NCI-H446 treated with DMSO at 0.1 percent for 48 hours (cell line): ENCODE measurements around the gene TOMM7.
"Not testable (repeated sequence)": the region's sequence is repeated elsewhere in the genome, so short reads cannot be mapped to it uniquely, and the experiment has no call there.

ENCODE experiments used
- DNase-seq: peaks from one replicate; lab custom pipeline; 2025; lab: John Stamatoyannopoulos, UW

Gene TOMM7

GRCh38 chr7:22853674-22854157, 31.1 kb upstream of the TOMM7 start:
- DNase-seq, result no peak

DNA sequence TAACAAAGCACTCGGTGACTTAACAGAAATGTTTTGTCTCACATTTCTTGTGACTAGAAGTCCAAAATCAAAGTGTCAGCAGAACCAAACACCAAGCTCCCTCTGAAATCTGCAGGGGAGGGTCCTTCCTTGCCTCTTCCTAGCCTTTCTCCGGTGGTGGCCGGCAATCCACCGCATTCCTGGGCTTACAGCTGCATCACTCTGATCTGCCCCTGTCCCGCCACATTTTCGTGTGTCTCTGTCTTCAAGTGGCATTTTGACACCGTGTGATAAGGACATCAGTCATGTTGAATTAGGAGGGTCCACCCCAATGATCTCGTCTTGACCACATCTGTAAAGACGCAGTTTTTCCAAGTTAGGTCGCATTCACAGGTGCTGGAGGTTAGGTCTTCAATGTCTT, 30.5 kb upstream of the TOMM7 start:
- no peak for DNase-seq

DNA sequence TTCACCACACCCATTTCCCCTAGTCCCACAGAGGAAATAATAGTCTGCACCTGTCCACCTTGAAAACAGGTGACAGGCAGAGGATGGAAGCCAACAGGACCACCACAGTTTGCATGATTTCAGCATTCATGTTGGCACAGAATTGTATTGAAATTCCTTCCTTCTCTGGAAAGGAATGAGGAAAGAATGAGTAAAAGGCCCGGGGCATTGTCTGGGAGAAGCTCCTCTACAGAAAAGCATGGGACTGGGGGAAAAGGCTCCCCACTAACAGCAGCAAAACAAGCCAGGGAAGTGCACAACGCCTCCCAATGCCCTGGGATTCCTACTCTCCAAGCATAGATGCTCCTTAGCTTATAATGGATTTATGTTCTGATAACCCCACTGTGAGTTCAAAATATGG, 28.5 kb upstream of the TOMM7 start:
- no peak for DNase-seq

DNA sequence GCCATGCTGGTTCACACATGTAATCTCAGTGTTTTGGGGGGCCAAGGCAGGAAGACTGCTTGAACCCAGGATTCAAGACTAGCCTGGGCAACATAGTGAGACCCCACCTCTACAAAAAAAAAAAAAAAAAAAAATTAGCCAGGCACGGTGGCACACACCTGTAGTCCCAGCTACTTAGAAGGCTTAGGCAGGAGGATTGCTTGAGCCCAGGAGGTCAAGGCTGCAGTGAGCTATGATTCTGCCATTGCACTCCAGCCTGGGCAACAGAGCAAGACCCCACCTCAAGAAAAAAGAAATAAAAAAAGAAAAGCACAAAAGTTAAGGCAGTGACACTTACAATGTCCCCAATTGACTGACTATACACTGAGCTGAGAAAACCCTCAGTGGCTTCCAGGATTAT, 27.7 kb upstream of the TOMM7 start:
- DNase-seq, result not testable (repeated sequence)

DNA sequence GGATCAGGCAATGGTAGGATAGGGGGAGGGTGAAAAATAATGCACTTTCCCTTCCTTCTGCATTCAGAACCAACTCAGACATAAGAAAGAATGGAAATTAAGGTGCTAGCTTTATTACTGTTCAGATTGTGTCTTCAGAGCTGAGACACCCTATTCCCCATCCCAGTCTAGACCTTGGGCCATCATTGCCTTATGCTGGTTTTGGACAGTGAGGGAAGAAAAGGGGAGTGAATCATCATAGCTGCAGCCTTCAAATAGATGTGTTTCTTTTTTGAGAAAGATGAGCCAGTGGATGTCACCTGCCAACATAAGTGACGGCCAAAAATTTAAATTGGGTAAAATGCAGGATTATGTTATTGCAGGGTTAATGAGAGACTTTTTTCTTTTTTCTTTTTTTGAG, 27.0 kb upstream of the TOMM7 start:
- DNase-seq, result peak; percentile 88

GRCh38 chr7:22849172-22849571, 26.5 kb upstream of the TOMM7 start:
- DNase-seq, result peak; percentile 98

DNA sequence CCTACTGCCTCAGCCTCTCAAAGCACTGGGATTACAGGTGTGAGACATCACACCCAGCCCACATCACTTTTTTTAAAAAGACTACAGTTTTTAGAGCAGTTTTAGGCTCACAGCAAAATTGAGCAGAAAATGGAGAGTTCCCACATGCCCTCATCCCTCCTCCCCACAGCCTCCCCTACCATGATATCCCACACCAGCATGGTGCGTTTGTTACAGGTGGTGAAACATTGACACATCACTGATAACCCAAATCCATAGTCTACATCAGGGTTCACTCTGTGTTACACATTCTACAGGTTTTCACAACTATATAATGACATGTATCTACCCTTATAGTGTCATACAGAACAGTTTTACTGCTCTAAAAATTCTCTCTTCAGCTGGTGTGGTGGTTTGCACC, 24.3 kb upstream of the TOMM7 start:
- no peak for DNase-seq

DNA sequence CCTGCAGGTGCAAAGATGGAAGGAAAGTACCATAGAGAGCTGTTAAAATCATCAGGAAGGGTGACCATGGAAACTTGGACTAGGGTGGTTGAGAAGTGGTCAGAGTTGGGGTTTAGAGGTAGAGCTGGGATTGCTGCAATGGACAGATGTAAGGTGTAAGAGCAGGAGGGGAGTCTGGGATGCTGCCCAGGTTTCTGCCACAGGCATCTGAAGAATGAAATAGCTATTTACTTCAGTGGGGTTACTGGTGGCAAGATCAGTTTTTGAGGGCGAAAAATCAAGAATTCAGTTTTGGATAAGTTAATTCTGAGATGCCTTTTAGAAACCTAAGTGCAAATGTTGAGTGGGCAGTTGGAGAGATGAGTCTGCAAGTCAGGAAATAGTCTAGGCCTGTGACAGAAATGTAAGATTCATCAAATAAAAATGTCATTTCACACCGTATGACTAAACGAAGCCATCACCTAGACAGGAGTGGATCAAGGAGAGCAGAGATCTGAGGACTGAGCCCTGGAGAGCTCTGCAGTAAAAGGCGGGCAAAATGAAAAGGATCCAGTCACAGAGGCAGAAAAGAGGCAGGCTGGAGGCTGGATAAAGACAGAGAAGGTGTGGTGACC, 22.7 kb upstream of the TOMM7 start:
- no peak for DNase-seq

DNA sequence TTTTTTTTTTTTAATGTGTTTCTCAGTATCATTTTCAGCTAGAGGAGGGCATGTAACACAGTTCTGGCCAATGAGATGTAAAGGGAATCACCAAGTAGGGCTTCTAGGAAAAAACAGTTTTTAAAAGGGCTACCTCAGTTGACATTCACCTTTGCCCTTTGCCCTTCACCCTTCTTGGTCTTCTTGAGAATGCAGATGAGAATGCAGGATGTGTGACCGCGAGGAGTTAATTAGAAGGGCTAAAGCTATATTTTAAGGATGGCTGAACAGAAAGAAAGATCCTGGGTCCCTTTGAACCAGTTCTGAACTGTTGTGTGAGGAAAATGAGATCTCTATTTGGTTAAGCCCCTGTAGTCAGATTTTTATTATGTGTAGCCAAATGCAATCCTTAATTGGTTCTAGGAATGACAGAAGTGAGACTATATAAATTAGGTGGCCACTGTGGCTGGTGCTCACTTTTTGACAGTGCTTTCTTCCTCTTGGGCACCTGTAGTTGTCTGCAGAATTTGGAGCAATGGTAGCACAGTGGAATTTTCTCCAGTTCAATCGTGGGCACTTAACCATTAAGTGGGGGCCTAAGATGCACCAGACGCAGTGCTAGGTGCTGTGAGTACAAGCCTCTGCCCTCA, 21.1 kb upstream of the TOMM7 start:
- DNase-seq, result no peak

GRCh38 chr7:22842973-22843372, 20.3 kb upstream of the TOMM7 start:
- DNase-seq, result no peak

DNA sequence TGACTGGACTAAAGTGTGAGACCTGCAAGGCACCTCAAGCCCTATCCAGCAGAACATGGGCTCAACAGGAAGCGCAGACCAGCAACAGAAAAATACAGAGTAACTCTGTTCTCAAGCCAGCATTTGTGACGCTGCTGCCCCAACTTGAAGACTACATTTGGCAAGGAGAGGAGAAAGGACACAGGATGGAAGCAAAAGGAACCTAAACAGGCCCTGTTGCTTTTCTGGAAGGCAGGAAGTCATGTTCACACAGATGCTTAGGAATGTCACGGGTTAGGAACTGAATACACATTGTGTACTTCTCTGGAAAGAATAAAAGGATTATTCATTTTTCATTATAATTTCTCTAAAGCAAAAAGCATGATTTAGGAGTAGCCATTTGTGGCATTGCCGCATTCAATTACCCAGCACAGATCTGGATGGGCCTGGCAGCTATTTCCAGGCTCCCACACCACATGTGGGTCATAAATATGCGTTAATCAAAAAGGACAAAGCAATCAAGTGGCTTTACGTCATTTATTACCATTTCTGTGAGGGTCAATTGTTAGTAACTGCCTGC, 19.8 kb upstream of the TOMM7 start:
- DNase-seq, result peak; percentile 19

GRCh38 chr7:22841954-22842353, 19.3 kb upstream of the TOMM7 start:
- no peak for DNase-seq

GRCh38 chr7:22837308-22837707, 14.7 kb upstream of the TOMM7 start:
- no peak for DNase-seq

- DNase-seq, result not testable (repeated sequence)
These were observed 13.9 kb upstream of the TOMM7 start for GRCh38 chr7:22836506-22836905.

- no peak for DNase-seq
These were observed 11.3 kb upstream of the TOMM7 start for GRCh38 chr7:22833957-22834356.

GRCh38 chr7:22833113-22833855, 10.6 kb upstream of the TOMM7 start:
- DNase-seq, result no peak

GRCh38 chr7:22832401-22832800, 9.8 kb upstream of the TOMM7 start:
- no peak for DNase-seq

DNA sequence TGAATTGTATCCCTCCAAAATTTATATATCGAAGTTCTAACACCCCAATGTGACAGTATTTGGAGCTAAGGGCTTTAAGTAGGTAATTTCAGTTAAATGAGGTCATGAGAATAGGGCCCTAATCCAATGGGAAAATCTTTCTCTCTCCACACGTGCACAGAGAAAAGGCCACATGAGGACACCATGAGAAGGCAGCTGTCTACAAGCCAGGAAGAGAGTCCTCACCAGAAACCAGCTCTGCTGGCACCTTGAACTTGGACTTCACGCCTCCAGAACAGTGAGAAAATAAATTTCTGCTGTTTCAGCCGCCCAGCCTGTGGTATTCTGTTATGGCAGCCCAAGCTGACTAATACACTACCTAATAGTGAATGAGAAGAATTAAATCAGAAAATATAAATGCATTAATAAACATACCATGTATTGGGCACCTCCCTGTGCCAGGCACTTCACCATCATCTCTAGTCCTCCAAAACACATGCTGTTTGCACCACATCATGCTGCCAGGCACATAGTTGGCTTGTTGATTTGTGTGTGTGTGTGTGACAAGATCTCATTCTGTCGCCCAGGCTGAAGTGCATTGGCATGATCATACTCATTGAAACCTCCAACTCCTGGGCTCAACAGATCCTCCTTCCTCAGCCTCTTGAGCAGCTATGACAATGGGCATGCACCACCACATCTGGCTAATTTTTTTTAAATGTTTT, 9.1 kb upstream of the TOMM7 start:
- DNase-seq, result no peak

- DNase-seq, result no peak
These were observed 4.9 kb upstream of the TOMM7 start for GRCh38 chr7:22827563-22827962.

DNA sequence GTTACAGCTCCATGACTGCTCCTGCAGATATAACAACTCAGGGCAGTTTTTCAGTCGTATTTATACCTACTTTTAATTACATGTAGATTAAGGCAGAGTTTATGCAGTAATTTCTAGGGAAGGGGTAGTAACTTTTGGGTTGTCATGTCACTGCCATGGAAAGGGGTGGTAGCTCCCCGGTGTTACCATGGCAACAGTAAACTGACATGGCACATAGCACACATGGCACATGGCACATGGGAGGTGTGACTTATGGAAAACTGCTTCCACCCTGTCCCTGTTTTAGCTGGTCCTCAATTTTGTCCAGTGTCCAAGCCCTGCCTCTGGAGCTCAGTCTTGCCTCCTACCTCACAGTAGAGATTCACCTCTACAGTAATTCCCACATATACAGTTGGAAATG, 3.9 kb upstream of the TOMM7 start:
- DNase-seq, result no peak

DNA sequence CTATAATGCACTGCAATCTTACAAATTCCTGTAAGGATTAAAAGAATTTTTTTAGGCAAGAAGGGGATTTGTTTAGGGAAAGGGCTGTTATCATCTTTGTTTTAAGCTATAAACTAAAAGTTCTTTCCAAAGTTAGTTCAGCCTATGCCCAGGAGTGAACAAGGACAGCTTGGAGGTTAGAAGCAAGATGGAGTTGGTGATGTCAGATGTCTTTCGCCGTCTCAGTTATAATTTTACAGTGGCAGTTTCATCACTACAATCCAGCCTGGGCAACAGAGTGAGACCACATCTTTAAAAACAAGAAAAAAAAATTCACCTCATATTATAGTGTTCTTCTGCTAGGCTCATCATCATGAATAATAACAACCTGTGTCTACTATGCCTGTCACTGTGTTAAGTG, 2.1 kb upstream of the TOMM7 start:
- DNase-seq, result no peak

- no peak for DNase-seq
These were observed 471 bp upstream of the TOMM7 start for GRCh38 chr7:22823142-22823497.
